ENCODE measurements around the gene VSTM5.

GRCh38 chr11:93857413-93858120 is 7.1 kb upstream of the VSTM5 start:
- TF ChIP-seq POLR2A (IDR thresholded peaks at IDR 0.05; ENCODE audit: low read depth, low read length) (no peak), POLR2AphosphoS5 (IDR thresholded peaks at IDR 0.05; ENCODE audit: low read depth, low read length) (no peak), TAF1 (IDR thresholded peaks at IDR 0.05; ENCODE audit: borderline replicate concordance, low read depth, low read length) (no peak)
